ENCODE results near the gene FASTKD1. TPM values are rescaled to one million over a fixed set of nuclear protein-coding genes. Genes with fewer than 3 reads are reported as not detected.
"Not testable (repeated sequence)": the region's sequence is repeated elsewhere in the genome, so short reads cannot be mapped to it uniquely, and the experiment has no call there.

FASTKD1 gene
- total RNA-seq, 4 donors from 2014 or later = 8.6 to 12.2 (median 10.6) TPM

DNA sequence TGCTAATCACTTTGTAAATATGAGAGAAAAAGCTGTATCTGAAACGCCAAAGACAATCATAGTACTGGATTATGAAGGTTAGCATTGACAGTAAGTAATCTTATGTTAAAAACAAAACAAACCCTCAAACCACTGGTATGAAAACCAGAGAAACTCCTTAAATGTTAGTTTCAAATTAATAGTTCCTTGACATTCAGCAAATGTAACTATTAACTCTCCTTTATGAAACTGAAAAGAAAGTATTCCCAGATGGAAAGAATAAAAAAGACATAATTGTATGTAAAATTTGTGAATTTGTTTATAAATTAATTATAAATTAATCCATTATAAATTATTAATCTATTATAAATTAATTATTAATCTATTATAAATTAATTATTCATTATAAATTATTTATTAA, 12.3 kb downstream of the FASTKD1 start:
- no peak for ATAC-seq
- no peaks in the 10 kb centered on the region for H3K9me3 ChIP-seq
- peaks cover 0 to 31% of the 10 kb centered on the region in 2 donors for H3K36me3 ChIP-seq
- 89 to 90% methylated on average over 1 of the region's 1 CpG for WGBS, 2 donors (ENCODE audit: low coverage in 1 of 2)
- no peak overlapping the region for H3K27ac ChIP-seq
- TF ChIP-seq, protein P1, sequence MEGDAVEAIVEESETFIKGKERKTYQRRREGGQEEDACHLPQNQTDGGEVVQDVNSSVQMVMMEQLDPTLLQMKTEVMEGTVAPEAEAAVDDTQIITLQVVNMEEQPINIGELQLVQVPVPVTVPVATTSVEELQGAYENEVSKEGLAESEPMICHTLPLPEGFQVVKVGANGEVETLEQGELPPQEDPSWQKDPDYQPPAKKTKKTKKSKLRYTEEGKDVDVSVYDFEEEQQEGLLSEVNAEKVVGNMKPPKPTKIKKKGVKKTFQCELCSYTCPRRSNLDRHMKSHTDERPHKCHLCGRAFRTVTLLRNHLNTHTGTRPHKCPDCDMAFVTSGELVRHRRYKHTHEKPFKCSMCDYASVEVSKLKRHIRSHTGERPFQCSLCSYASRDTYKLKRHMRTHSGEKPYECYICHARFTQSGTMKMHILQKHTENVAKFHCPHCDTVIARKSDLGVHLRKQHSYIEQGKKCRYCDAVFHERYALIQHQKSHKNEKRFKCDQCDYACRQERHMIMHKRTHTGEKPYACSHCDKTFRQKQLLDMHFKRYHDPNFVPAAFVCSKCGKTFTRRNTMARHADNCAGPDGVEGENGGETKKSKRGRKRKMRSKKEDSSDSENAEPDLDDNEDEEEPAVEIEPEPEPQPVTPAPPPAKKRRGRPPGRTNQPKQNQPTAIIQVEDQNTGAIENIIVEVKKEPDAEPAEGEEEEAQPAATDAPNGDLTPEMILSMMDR (IDR thresholded peaks at IDR 0.05) = no peak
- no peak for TF ChIP-seq POLR2AphosphoS5 (IDR thresholded peaks at IDR 0.05)
- no peak for TF ChIP-seq EP300 (IDR thresholded peaks at IDR 0.05)
- TF ChIP-seq POLR2A (IDR thresholded peaks at IDR 0.05) = no peak
- no peaks in the 10 kb centered on the region for H3K27me3 ChIP-seq
- no peaks in the 10 kb centered on the region for H3K4me1 ChIP-seq
- H3K4me3 ChIP-seq = no peak overlapping the region

GRCh38 chr2:169546756-169547155, 26.9 kb downstream of the FASTKD1 start:
- Histone ChIP-seq H3K9me3 (no peaks in the 10 kb centered on the region), H3K36me3 (peaks cover 0 to 61% of the 10 kb centered on the region in 2 donors), H3K4me3 (no peak overlapping the region), H3K4me1 (no peaks in the 10 kb centered on the region), H3K27me3 (no peaks in the 10 kb centered on the region), H3K27ac (no peak overlapping the region)
- ATAC-seq = no peak
- TF ChIP-seq, protein P1 (IDR thresholded peaks at IDR 0.05) = no peak
- TF ChIP-seq POLR2A (IDR thresholded peaks at IDR 0.05) (no peak), POLR2AphosphoS5 (IDR thresholded peaks at IDR 0.05) (no peak), EP300 (IDR thresholded peaks at IDR 0.05) (no peak)
- WGBS, 2 donors (ENCODE audit: low coverage in 1 of 2) = 100% methylated on average over 1 to 2 of the region's 2 CpGs

DNA sequence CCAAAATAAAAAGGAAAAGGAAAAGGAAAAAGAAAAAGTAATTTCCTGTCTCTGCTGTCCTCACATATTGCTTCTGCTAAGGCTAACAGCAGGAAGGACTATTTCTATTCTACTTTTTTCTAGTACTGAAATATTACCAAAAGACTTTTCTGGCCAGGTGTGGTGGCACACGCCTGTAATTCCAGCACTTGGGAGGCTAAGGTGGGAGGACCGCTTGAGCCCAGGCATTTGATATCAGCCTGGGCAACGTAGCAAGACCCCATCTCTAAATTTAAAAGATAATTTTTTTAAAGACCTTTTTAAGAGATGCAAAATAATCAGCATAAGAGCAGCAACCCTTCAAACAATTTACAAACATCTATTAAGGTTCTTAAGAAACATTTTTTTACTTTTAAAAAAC, 31.2 kb downstream of the FASTKD1 start:
- Histone ChIP-seq H3K27ac (no peak overlapping the region), H3K9me3 (no peaks in the 10 kb centered on the region), H3K4me1 (no peaks in the 10 kb centered on the region), H3K27me3 (no peaks in the 10 kb centered on the region), H3K36me3 (peaks cover 0 to 56% of the 10 kb centered on the region in 2 donors), H3K4me3 (no peak overlapping the region)
- TF ChIP-seq POLR2A (IDR thresholded peaks at IDR 0.05) (no peak), POLR2AphosphoS5 (IDR thresholded peaks at IDR 0.05) (no peak), EP300 (IDR thresholded peaks at IDR 0.05) (no peak)
- TF ChIP-seq, protein P1 (IDR thresholded peaks at IDR 0.05) = no peak
- 72 to 90% methylated on average over 3 of the region's 3 CpGs for WGBS, 2 donors (ENCODE audit: low coverage in 1 of 2)
- ATAC-seq = no peak

GRCh38 chr2:169540146-169540545, 33.5 kb downstream of the FASTKD1 start:
- 63 to 75% methylated on average over 2 of the region's 2 CpGs for WGBS, 2 donors (ENCODE audit: low coverage in 1 of 2)
- Histone ChIP-seq H3K4me1 (no peaks in the 10 kb centered on the region), H3K27me3 (no peaks in the 10 kb centered on the region), H3K36me3 (peaks cover 0 to 53% of the 10 kb centered on the region in 2 donors), H3K4me3 (no peak overlapping the region), H3K27ac (no peak overlapping the region), H3K9me3 (no peaks in the 10 kb centered on the region)
- TF ChIP-seq POLR2AphosphoS5 (IDR thresholded peaks at IDR 0.05) (no peak), POLR2A (IDR thresholded peaks at IDR 0.05) (no peak), EP300 (IDR thresholded peaks at IDR 0.05) (no peak)
- TF ChIP-seq, protein P1 (IDR thresholded peaks at IDR 0.05) = no peak
- no peak for ATAC-seq

DNA sequence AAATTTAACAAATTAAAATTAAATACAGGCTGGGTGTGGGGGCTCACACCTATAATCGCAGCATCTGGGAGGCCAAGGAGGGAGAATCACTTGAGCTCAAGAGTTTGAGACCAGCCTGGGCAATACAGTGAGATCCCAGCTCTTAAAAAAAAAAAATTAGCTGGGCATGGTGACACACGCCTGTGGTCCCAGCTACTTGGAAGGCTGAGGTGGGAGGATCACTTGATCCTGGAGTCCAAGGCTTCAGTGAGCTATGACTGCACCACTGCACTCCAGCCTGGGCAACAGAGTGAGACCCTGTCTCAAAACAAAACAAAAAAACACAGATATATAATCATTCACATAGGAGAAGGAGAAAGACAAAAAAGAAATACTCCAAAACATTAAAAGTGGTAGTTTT, 34.2 kb downstream of the FASTKD1 start:
- H3K27me3 ChIP-seq, H3K27ac ChIP-seq, H3K9me3 ChIP-seq, H3K4me1 ChIP-seq, ATAC-seq, H3K4me3 ChIP-seq: not testable (repeated sequence)
- WGBS, 2 donors (ENCODE audit: low coverage in 1 of 2) = 80 to 89% methylated on average over 2 of the region's 2 CpGs
- H3K36me3 ChIP-seq = peaks cover 0 to 59% of the 10 kb centered on the region in 2 donors
